HG03064 (cell line): Measurements from ENCODE around the gene SMC1A.
"Not testable (repeated sequence)": the region's sequence is repeated elsewhere in the genome, so short reads cannot be mapped to it uniquely, and the experiment has no call there.

Experiments
- ATAC-seq: cut with Tn5 transposase; IDR thresholded peaks from one replicate; pipeline ENCODE4 v1.9.1; 2021; ENCODE audit warnings: low read depth; ENCODE audit not compliant: unreplicated experiment

Gene SMC1A

GRCh38 chrX:53422086-53422860, at the start of gene SMC1A:
Gene SMC1A (minus strand): TSS chrX:53422654. CDS start chrX:53422600, 54 bp downstream.
- ATAC-seq, result peak; percentile 94

GRCh38 chrX:53471346-53471745, 48.9 kb upstream of the SMC1A start:
- no peak for ATAC-seq

GRCh38 chrX:53468659-53469058, 46.2 kb upstream of the SMC1A start:
- ATAC-seq, result not testable (repeated sequence)

- no peak for ATAC-seq
Observed at GRCh38 chrX:53458082-53458481, 35.6 kb upstream of the SMC1A start.

- ATAC-seq, result no peak
Observed at GRCh38 chrX:53456254-53456653, 33.8 kb upstream of the SMC1A start.

GRCh38 chrX:53452812-53453211, 30.4 kb upstream of the SMC1A start:
- no peak for ATAC-seq

GRCh38 chrX:53449632-53450031, 27.2 kb upstream of the SMC1A start:
- no peak for ATAC-seq

- no peak for ATAC-seq
Observed at GRCh38 chrX:53447441-53447840, 25.0 kb upstream of the SMC1A start.

GRCh38 chrX:53445977-53446376, 23.5 kb upstream of the SMC1A start:
- no peak for ATAC-seq

- ATAC-seq, result no peak
Observed at GRCh38 chrX:53442322-53442631, 19.8 kb upstream of the SMC1A start.

- no peak for ATAC-seq
Observed at GRCh38 chrX:53441531-53442321, 19.3 kb upstream of the SMC1A start.

- ATAC-seq, result no peak
Observed at GRCh38 chrX:53440621-53441517, 18.4 kb upstream of the SMC1A start.

GRCh38 chrX:53440101-53440500, 17.6 kb upstream of the SMC1A start:
- no peak for ATAC-seq

- no peak for ATAC-seq
Observed at GRCh38 chrX:53438832-53439230, 16.4 kb upstream of the SMC1A start.

- no peak for ATAC-seq
Observed at GRCh38 chrX:53438174-53438831, 15.8 kb upstream of the SMC1A start.

- ATAC-seq, result no peak
Observed at GRCh38 chrX:53437206-53437605, 14.8 kb upstream of the SMC1A start.

GRCh38 chrX:53435997-53436396, 13.5 kb upstream of the SMC1A start:
- ATAC-seq, result peak; percentile 70

GRCh38 chrX:53433651-53434639, 11.5 kb upstream of the SMC1A start, which contains the start of gene HSD17B10:
Gene HSD17B10 (minus strand): TSS chrX:53434370. CDS start chrX:53434345, 25 bp downstream.
- peak; percentile 89 for ATAC-seq

GRCh38 chrX:53430231-53430630, 7.8 kb upstream of the SMC1A start:
- ATAC-seq, result no peak
